GM18873 (cell line): ENCODE results near the gene MMP26.
A peak's percentile ranks its signal among the peaks of the same experiment; 100 is the strongest.

Experiments used
- ATAC-seq: cut with Tn5 transposase; IDR thresholded peaks from one replicate; pipeline ENCODE4 v1.9.1; 2021; ENCODE audit warnings: mild to moderate bottlenecking, moderate library complexity, moderate number of reproducible peaks; ENCODE audit not compliant: unreplicated experiment, low FRiP score

The MMP26 gene

GRCh38 chr11:4704054-4704789 is at the start of gene MMP26:
Gene MMP26 (plus strand): TSS chr11:4704784.
- ATAC-seq: peak; percentile 39

GRCh38 chr11:4658629-4659445 is 45.7 kb upstream of the MMP26 start:
- no peak for ATAC-seq

- ATAC-seq: no peak
Observed at GRCh38 chr11:4662876-4663275, 41.7 kb upstream of the MMP26 start.

DNA sequence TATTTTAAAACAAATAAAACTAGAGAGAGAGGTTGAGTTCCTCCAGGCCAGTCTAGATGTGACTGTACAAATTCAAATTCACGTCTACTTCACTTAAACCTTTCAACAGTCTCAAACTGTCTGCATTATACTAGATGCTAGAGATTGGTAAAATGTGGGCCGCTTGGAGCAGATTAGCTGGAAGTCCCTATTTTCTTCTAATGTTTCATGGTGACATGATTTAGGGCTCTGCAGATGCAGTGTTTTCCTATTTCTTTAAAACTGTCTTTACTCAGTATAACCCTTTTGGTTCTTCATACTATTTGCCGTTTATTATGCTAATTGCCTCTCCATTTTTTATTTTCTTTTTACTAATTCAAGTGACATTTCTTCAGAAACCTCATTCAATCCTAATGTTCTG is 40.4 kb upstream of the MMP26 start:
- no peak for ATAC-seq

DNA sequence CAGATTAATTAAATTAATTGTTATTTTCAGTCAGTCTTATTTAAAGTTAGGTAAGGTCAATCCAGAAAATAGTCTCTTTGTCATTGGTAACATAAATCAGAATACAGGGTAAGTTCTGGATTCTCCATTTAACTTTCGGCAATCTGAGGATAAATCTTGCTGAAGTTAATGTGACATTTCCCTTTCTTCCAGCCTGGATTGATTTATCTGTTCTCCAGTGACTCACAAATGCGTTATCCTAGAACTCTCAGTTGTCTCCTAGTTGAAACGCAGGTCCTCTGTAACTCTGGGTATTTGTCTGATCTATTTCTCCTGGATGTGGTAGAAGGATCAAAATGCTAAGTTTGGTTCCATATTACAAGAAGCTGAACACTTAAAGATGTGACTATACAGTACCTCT is 39.8 kb upstream of the MMP26 start:
- ATAC-seq: no peak

DNA sequence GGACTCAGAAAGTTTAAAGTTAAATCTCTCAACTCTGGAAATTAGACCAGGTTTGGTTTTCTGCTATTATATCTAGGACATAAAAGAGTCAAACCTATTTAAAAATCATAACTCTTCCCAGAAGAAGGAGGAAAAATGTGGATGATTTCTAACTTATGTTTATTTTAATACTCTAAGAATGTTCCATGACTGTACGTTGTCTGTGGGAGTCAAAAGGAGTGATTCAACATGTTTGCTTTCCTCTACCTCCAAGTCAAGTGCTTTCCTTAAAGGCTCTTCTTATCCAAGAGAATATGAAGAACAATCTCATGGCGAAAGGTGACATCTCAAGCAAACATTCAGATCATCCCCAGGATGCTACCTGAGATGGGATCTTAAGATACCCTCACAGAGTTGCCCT is 39.2 kb upstream of the MMP26 start:
- ATAC-seq: no peak

GRCh38 chr11:4671741-4672140 is 32.8 kb upstream of the MMP26 start:
- ATAC-seq: no peak

DNA sequence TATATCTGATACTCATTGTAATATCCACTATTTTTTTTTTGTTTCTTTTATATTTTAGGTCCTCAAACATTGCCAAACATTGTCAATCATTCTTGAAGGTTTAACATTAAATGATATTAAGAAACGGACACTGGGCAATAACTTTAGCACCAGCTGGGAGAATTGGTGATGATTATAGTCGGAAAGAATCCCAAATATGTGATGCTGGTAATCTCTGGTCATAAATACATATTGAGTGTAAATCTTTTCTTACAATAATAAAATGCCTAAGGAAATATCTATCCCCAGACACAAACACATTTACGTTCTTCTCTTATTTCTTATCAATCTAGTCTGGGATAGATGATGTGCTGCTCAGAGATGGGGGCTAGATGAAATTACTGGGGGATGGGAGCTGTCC is 32.1 kb upstream of the MMP26 start:
- ATAC-seq: no peak

DNA sequence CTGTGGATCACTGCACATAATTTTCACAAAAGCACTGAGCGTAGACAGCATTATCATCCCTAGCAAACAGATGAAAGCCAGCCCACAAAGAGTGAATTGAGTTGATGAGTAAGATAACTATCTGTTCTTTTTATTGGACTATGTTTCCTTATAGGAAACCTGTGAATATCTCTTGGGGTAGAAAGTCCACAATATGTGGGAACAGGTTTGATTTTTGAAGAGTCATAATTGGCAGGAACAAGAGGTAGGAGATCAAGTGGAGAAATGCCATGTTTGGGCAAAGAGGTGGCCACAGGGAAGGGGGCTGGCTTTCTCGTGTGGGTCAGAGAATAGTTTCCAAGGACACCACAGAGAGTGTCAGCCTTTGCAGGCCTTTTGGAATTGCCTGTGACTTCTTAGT is 30.8 kb upstream of the MMP26 start:
- no peak for ATAC-seq

DNA sequence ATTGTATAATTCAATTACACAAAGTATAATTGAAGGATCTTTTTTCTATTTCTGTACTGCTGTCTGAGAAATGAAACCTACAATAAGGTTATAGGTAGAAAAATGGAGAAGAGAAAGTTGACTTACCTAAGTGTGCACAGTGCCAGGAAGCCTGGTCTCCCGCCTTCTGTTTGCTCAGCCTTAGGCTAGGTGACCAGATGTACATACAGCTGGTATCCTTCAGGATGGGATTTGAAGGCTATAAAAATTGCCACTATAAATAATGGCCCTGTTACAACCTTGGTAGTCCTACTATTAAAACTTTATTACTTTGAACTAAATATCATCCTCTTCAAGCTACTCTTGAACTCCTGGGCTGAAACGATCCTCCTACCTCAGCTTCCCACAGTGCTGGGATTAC is 26.6 kb upstream of the MMP26 start:
- no peak for ATAC-seq

GRCh38 chr11:4680341-4680740 is 24.2 kb upstream of the MMP26 start:
- ATAC-seq: no peak

DNA sequence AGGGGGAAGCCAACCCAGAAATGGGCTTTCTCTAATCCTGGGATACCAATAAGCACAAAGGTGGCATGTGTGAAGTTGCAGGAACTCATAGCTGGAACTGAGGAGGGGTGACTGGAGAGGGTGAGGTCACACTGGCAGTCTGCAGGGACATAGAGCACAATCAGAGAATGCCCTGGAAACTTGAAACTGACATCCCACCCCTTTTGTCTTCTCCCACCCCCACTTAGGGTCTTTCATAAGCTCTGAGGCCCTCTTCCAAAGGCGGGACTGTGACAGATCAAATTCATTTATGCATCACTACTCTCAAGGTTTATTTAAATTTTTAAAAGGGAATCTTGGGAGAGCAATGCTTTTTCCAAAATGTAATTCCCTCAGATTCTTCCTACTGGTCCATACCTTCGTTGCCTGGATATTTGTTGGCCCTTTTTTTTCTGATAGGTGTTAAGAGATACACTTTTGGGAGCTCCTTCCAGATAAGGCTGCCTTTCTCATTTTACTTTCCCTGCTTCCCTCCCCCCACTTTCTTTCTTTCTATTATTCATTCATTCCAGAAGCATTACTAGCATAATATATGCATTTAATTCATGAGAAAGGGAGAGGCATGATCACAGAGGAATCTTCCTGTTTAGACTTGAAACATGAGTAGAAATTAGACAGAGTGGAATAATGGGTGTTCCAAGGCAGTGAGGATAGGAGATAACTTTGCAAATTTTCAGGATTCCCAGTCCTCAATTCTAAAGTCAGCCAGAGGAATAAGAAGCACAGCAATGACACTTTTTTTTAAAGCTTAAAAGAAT is 21.8 kb upstream of the MMP26 start:
- ATAC-seq: no peak

GRCh38 chr11:4684631-4685285 is 19.8 kb upstream of the MMP26 start:
- no peak for ATAC-seq

DNA sequence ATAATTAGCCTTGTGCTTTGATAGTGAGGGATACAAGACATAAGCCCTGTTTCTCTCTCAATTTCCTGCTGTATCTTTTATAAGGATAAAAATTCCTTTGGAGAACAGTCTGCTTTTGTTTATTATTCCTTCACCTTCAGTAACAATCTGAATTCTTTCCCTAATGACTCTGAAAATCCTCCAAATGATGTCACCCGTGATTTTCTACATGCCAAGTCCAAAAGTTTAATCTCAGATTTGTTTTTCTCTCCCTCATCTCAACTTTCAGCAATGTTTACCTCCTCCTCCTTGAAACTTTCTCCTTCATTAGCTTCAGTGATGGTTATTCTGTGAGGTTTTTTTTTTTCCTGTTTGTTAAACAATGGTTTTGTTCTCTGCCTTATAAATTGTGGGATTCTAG is 9.1 kb upstream of the MMP26 start:
- ATAC-seq: no peak

- no peak for ATAC-seq
Observed at GRCh38 chr11:4697585-4697984, 7.0 kb upstream of the MMP26 start, which contains the start of gene OR51E2. Gene OR51E2 (minus strand): TSS chr11:4697853. CDS start chr11:4682711, 15,142 bp downstream.

GRCh38 chr11:4699697-4700435 is 4.7 kb upstream of the MMP26 start:
- ATAC-seq: peak; percentile 91

DNA sequence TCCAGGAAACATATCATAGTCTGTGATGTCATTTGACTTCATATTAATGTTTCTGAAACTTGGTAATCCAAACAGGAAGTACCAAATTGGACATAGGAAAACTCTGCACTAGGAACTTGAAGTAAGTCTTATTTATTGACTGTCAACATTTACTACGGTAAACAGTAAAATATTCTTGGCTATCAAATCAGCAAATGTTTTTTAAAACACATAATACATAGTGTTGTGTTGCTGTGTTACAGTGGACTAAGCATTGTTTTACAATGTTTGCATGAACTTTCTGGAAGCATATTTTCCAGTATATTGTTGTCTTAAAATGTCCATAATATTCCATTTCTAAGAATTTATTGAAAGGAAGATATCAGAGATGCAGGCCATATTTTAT is 4.2 kb upstream of the MMP26 start:
- ATAC-seq: no peak

DNA sequence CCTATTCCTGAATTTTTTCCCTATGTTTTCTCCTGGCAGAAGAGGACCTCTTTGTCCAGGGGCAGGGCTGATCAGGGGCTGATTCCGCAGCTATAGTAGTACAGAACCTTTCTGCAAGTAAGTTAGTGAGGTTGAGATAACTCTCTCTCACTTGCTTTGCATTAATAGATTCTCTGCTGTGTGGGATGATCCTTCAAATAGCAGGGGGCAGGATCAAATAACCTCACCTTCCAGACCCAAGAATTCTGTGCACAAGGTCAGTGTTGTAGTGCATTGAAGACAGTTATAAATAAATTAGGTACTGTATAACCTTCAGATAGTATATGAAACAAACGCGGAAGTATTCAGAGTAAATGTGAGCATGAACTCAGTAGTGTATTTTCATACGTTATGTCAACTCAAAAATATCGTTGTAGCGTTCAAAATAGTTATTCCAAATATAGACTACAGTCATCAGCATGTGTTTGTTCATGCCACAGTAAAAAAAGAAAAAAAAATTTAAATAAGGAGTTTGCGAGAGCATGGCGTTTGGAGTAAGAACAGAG is 278 bp downstream of the MMP26 start:
- ATAC-seq: no peak

GRCh38 chr11:4713241-4713640 is 8.7 kb downstream of the MMP26 start:
- no peak for ATAC-seq

DNA sequence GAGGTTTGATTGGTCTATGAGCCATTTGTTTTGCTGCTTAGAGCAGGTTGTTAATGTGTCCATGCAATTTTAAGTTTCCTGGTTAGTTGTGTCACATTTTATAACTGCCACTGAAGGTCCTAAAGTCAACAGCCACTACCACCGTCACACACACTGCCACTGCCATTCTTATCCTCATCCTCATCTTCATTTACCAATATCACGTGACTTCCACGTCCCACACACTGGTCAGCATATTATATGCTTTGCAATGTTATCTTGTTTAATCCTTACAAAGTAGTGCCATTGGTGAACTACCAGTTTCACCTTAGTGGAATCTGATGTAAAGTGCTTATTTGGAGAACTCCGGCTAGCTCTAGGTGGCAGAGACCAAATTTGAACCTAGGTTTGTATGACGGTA is 9.7 kb downstream of the MMP26 start:
- ATAC-seq: no peak
